ENCODE measurements around the gene APOL1. TPM values are rescaled to one million over a fixed set of nuclear protein-coding genes. Genes with fewer than 3 reads are reported as not detected.
A peak's percentile ranks its signal among the peaks of the same experiment; 100 is the strongest.

The APOL1 gene
- total and polyA plus RNA-seq, 2 of the 4 experiments (the other 2 are of a cell fraction): 0.36 to 0.77 TPM

GRCh38 chr22:36282328-36282831 lies 29.4 kb downstream of the APOL1 start:
- Histone ChIP-seq H3K79me1 (ENCODE audit: low read depth in 1 of 2, low read length in 2 of 2) (peaks cover 33 to 62% of the 10 kb centered on the region in 2 experiments), H3K18ac (ENCODE audit: low read depth, low read length) (no peak overlapping the region), H2AK5ac (ENCODE audit: low read depth, low read length) (no peak overlapping the region), H3K36me3 (ENCODE audit: control insufficient read depth, insufficient read depth, low read length) (peaks cover 78% of the 10 kb centered on the region), H4K20me1 (ENCODE audit: insufficient read depth, low read length) (peaks cover 91% of the 10 kb centered on the region), H3K56ac (ENCODE audit: extremely low read depth, insufficient read depth, low read length) (no peak overlapping the region), H2AFZ (replicated peaks; ENCODE audit: low read length, poor library complexity) (no peak overlapping the region), H3K27ac (ENCODE audit: insufficient read depth, low read length) (no peak overlapping the region), H4K91ac (ENCODE audit: insufficient read depth, low read depth, low read length) (no peak overlapping the region), H3K4ac (ENCODE audit: low read depth, low read length) (no peak overlapping the region), H2BK20ac (ENCODE audit: low read depth, low read length) (no peak overlapping the region), H3K9ac (ENCODE audit: low read depth, low read length) (no peak overlapping the region), H2BK120ac (ENCODE audit: low read depth, low read length) (no peak overlapping the region), H3K9me1 (ENCODE audit: insufficient read depth, low read length) (0 out of 2 replicates have a peak, but pooled peaks cover 3% of the 10 kb centered on the region), H4K5ac (ENCODE audit: low read depth, low read length) (no peak overlapping the region), H3K4me1 (ENCODE audit: control insufficient read depth, insufficient read depth, low read length) (no peaks in the 10 kb centered on the region), H2BK15ac (ENCODE audit: low read depth, low read length) (no peak overlapping the region), H3K4me3 (ENCODE audit: insufficient read depth, low read depth, low read length) (no peak overlapping the region), H3K23ac (ENCODE audit: low read depth, low read length) (no peak overlapping the region), H3K4me2 (ENCODE audit: low read depth, low read length) (no peak overlapping the region), H2BK5ac (ENCODE audit: low read depth, low read length, poor library complexity, severe bottlenecking) (no peak overlapping the region), H4K8ac (ENCODE audit: low read depth in 2 of 2, low read length in 2 of 2) (no peak overlapping the region), H3K27me3 (ENCODE audit: control insufficient read depth, insufficient read depth, low read length) (no peaks in the 10 kb centered on the region), H3K9me3 (ENCODE audit: control insufficient read depth, insufficient read depth, low read length) (no peaks in the 10 kb centered on the region), H3K14ac (replicated peaks; ENCODE audit: low read depth, low read length) (no peak overlapping the region), H2AK9ac (replicated peaks; ENCODE audit: low read depth, low read length, poor library complexity) (no peak overlapping the region)
- in situ Hi-C loops (cut with MboI; ENCODE audit: low sequenced_read_pairs) (no loop called here), dilution Hi-C loops (cut with HindIII; ENCODE audit: low sequenced_read_pairs, unreplicated experiment) (no loop called here), intact Hi-C loops (cut with micrococcal nuclease) (no loop called here)
- 98% methylated on average over 10 of the region's 24 CpGs; no CpG with 5 or more reads in 1 of the 2 experiments for WGBS, 2 experiments (ENCODE audit: extremely low coverage in 2 of 2, insufficient read length in 1 of 2)
- no peak for TF ChIP-seq SMC3 (IDR thresholded peaks at IDR 0.05; ENCODE audit: low read depth, low read length)
- TF ChIP-seq FOS (IDR thresholded peaks at IDR 0.05; ENCODE audit: low read depth, low read length): no peak
- TF ChIP-seq USF2 (IDR thresholded peaks at IDR 0.05; ENCODE audit: low read depth, low read length): peak; percentile 10; the same call in 1 of the 2 replicates
- BruUV-seq (replicated peaks): no TSS peak
- DNase-seq: no peak
- ChIA-PET POLR2A (ENCODE audit: unreplicated experiment) (no interaction called here), CTCF (no interaction called here)
- ATAC-seq (ENCODE audit: low read depth): no peak

Measured in IMR-90 (cell line).